NK-92 treated with Interleukin-12 subunit alpha and Interleukin-12 subunit beta, amount 100 ng/mL, for 24 hours (cell line): ENCODE results near the gene DAPK1.

Experiments
- DNase-seq: peaks from one replicate; lab custom pipeline; 2025; lab: John Stamatoyannopoulos, UW

DAPK1 gene

DNA sequence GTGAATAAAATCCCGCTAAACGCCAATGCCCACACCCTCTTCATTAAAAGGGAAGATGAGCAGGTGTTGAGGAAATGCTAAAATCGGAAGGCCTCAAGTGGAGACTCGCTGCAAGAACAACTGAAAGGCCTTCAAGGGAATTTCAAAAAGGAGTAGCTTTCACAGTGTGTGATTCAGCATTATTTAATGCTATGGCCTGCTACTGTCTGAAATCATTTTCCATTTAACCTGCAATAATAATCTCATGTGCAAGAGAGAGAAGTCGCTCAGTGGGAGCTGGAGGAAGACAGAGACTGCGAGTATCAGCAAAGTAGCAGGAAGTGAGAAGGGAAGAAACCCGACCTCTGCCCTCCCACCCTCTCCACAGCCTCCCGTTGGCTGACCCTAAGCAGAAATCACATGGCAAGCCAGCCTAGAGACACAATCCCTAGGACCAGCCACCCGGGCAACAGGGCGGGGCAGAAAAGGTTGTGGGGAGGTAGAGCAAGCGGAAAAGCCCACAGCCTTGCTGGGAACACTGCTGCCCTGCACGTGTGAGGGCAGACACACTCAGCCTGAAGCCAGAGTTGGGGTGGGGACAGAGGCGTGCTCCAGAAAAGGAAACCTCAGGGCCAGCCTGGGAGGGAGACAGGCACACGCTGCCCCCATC is 188.3 kb downstream of the DAPK1 start:
- DNase-seq: no peak

DNA sequence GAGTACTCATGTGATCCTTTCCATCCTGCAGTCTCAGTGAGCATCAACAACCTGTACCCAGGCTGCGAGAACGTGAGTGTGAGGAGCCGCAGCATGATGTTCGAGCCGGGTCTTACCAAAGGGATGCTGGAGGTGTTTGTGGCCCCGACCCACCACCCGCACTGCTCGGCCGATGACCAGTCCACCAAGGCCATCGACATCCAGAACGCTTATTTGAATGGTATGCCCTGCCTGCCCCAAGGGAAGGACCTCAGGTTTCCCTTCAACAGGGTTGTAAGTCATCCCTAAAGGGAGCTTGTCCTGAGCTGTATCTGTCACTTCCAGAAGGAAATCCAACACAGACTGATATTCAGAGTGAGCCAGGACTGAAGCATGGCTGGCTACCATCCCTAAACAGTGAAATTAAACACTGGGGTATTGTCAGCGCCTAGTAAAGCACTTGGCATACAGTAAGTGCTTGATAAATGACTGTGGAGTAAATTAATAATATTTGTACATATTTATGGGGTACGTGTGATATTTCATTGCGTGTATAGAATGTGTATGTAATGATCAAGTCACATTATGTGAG is 188.9 kb downstream of the DAPK1 start:
- no peak for DNase-seq

DNA sequence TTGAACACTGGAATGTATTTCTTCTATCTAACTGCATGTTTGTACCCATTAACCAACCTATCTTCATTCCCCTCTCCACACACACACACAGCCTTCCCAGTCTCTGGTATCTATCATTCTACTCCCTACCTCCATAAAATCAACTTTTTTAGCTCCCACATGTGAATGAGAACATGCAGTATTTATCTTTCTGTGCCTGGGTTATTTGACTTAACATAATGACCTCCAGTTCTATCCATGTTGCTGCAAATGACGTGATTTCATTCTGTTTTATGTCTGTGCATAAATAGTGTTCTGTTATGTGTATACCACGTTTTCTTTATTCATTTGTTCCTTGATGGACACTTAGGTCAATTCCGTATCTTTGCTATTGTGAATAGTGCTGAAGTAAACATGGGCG is 189.5 kb downstream of the DAPK1 start:
- no peak for DNase-seq

DNA sequence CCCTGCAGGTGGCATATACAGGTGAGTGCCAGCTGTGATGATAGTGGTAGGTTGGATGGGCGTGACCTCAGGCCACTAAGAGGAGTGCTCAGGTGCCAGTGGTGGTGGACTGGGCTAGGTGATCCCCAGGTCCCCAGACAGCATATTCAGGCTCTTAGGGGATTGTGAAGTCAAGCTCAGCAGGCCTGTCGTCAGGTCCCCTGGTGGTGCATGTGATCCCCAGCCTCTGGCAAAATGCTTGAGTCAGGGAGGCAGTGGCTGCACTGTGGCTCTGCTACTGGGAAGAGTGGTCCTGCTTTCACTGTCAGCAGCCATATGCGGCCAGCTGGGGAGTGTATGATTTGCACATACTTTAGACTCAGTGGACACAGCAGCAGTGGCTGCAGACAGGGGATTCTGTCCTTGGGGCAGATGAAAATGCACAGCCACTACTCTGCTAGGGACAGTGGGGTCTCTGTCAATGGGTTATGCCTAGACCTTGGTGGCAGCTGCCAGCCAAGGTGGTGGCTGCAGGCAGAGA is 196.6 kb downstream of the DAPK1 start:
- no peak for DNase-seq

DNA sequence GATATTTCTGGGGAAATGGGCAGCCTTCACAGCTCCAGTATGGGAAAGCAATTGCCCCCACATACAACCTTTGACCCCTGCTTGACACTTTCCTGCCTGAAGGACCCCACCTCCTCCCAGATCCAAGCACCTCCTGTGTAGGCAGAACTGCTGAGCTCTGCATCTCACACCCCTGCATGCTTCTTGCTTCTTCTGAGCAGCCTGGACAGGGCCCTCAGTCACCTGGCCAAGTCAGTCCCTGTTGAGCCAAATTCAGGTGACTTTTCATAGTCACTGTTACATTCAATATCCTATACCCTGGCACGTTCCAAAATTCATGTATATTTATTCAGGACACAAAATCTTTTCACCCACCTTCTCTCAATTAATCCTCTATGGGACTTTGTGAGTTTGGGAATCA is 197.9 kb downstream of the DAPK1 start:
- no peak for DNase-seq

DNA sequence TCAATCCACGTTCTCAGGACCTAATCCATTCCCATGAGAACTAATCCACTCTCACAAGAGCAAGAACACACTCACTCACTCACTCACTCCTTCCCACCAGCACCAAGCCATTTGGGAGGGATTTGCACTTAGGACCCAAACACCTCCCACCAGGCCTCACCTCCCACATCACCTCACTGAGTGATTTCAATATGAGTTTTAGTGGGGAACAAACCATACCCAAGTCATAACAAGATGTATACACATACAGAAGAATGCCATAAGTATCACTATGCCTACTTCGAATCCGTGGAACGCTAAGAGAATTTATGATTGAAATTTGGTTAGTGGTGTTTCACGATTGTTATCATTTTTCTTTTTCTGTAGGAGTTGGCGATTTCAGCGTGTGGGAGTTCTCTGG is 199.0 kb downstream of the DAPK1 start:
- no peak for DNase-seq

DNA sequence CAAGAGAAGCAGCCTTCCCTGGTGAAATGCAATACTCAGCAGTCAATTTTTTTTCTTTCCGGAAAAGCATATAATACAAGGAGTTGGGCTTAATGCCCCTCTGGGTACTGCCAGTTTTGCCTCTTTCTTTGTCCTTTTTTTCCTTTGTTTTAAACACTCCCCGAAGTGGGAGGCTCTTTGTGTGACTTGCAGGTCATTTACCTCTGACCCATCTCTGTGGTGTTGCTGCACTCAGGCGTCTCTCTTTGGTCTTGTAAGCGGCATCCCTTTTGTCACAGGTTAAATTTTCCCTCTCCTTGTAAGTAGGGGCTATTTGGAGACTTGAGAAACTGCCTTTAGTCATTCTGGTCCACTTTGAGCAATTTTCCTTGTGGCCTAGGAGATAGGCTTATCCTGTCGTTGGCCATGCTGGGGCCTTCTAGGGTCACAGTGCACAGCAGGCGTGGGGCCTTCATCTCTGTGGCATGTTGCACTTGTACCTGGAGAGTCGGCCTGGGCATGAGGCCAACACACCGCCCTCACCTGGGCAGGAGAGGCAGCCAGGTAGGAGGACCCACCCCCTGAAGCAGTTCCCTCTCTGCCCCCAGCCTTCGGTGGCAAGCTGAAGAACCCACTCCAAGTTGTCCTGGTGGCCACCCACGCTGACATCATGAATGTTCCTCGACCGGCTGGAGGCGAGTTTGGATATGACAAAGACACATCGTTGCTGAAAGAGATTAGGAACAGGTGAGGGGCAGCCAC is 200.6 kb downstream of the DAPK1 start:
- no peak for DNase-seq

DNA sequence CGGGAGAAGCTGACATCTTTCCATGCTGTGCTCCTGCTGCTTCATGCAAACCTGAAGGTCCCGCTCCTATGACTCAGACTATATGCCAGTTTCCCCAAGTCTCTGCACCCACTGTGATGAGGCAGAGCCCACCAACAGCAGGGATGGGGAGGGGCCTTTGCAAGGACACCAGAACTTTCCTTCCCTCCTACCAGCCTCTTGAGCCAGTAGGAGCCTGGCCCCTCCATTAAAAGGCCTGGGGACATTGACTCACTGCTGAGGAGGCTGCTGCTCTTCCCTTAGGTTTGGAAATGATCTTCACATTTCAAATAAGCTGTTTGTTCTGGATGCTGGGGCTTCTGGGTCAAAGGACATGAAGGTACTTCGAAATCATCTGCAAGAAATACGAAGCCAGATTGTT is 202.2 kb downstream of the DAPK1 start:
- DNase-seq: no peak

DNA sequence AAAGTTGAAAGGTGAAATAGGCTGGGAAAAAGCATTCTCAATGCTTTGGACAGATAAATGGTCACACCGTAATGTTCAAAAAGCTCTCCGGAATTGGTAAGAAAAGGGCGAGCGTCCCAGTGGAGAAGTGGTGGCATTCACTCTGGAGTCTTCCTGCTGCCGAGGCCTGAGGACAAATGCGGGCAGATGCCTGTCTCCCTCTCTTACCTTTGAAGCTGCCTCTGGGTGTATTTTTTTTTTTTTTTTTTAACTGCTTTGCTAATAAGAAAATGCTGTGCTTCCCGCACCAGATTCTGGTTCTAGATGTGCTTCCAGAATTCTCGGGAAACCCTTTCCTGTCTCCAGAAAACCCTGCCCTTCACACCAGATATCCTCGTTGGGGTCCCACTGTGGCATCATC is 203.8 kb downstream of the DAPK1 start:
- no peak for DNase-seq

DNA sequence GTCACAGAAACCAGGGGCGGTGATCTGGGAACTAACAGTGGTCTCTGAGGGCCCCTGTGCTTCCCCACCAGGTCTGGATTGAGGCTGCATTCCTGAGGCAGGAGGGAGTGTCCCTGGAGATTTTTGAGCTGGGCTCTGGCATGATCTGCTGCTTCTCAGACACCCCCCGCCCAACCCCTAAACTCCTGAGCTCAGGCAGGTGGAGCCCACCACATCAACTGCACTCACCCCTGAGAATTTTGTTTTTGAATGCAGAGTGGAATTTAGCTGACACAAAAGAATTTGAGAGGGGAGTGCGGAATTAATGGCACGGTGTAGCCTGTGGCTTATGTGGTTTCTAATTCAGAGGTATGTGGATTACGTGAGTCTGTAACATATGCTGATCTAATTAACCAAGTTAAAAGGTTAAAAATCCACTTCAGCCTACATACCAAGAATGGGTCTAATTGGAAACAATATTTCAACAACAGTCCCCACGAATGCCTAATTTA is 204.3 kb downstream of the DAPK1 start:
- no peak for DNase-seq

DNA sequence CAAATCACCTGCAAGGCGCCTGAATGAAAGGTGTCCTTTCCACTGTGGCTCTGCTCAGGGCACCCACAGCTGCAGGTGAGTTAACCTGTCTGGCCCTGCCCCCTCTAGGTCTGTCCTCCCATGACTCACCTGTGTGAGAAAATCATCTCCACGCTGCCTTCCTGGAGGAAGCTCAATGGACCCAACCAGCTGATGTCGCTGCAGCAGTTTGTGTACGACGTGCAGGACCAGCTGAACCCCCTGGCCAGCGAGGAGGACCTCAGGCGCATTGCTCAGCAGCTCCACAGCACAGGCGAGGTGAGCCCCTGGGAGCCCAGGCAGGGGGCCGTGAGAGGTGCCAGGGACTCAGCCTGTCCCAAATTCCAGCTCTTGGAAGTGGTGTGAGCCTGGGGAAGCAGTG is 205.3 kb downstream of the DAPK1 start:
- no peak for DNase-seq

DNA sequence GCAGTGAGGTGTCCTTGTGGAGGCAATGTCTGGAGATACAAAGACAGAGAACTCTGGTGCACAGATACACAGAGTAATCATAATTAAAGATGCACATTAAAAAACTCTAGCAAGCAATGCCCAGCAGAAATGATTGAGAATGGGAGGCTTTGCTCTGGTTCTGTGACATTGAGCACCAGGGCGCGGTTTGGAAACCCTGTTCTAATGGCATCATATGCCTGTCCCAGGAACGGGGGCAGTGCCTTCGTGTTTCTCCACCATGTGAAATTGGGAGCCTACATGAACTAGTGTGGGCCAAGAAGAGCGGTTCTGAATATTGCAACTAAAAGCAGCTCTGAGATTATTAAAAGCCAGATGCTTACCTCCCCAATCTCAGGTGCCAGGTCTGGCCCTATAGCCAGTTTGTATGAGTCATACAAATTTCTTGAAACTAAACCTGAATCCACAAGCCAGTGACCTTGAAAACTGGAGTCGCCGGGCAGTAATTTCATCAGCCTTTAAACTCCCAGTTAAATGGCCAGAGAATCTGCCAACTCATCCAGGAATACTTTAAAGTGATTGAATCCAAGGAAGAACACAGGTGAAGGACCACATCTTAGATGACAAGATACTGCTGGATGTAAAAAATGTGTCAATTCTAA is 206.1 kb downstream of the DAPK1 start:
- no peak for DNase-seq

DNA sequence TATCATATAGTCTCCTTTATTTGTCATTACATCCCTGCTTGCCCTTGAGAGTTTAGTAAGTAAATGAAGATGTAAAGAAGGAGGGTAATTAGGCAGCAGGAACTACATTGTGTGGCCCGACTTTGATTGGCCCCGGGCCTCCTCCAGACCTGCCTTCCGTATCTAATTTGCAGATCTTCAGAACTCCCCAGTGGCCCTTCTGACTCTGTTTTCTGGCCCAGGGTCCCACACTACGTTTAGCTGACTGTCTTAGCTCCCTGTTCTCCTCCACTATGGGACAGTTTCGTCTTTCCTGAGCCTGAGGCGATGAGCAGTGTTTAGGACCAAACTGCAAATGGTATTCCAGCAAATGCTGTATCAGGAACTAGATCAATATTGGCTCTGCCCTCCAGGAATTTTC is 206.7 kb downstream of the DAPK1 start:
- no peak for DNase-seq

DNA sequence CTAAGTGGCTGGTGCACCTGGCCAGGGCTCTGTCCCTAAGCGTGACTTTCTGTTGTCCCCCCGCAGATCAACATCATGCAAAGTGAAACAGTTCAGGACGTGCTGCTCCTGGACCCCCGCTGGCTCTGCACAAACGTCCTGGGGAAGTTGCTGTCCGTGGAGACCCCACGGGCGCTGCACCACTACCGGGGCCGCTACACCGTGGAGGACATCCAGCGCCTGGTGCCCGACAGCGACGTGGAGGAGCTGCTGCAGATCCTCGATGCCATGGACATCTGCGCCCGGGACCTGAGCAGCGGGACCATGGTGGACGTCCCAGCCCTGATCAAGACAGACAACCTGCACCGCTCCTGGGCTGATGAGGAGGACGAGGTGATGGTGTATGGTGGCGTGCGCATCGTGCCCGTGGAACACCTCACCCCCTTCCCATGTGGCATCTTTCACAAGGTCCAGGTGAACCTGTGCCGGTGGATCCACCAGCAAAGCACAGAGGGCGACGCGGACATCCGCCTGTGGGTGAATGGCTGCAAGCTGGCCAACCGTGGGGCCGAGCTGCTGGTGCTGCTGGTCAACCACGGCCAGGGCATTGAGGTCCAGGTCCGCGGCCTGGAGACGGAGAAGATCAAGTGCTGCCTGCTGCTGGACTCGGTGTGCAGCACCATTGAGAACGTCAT is 208.5 kb downstream of the DAPK1 start:
- DNase-seq: no peak

DNA sequence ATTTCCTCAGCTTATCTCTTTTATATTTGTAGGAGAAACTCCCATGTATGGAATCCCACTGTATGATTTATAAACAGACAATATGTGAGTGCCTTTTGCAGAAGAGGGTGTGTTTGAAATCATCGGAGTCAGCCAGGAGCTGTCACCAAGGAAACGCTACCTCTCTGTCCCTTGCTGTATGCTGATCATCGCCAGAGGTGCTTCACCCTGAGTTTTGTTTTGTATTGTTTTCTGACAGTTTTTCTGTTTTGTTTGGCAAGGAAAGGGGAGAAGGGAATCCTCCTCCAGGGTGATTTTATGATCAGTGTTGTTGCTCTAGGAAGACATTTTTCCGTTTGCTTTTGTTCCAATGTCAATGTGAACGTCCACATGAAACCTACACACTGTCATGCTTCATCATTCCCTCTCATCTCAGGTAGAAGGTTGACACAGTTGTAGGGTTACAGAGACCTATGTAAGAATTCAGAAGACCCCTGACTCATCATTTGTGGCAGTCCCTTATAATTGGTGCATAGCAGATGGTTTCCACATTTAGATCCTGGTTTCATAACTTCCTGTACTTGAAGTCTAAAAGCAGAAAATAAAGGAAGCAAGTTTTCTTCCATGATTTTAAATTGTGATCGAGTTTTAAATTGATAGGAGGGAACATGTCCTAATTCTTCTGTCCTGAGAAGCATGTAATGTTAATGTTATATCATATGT is 210.3 kb downstream of the DAPK1 start:
- DNase-seq: no peak

DNA sequence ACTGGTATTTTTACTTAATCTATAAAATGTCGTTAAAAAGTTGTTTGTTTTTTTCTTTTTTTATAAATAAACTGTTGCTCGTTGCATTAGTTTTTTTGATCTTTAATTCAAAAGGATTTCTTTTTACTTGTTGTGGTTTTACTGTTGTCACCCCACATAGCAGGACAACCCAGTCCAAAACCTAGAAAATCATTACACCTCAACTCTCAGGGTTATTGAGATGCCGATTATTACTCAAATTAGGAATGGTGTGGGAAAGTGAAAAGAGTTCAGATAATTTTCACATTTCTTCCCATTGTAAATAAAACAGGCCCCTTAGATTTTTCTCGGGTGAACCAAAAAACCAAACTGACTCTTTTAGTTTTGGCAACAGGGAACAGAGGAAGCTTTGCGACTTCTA is 210.9 kb downstream of the DAPK1 start:
- DNase-seq: no peak

DNA sequence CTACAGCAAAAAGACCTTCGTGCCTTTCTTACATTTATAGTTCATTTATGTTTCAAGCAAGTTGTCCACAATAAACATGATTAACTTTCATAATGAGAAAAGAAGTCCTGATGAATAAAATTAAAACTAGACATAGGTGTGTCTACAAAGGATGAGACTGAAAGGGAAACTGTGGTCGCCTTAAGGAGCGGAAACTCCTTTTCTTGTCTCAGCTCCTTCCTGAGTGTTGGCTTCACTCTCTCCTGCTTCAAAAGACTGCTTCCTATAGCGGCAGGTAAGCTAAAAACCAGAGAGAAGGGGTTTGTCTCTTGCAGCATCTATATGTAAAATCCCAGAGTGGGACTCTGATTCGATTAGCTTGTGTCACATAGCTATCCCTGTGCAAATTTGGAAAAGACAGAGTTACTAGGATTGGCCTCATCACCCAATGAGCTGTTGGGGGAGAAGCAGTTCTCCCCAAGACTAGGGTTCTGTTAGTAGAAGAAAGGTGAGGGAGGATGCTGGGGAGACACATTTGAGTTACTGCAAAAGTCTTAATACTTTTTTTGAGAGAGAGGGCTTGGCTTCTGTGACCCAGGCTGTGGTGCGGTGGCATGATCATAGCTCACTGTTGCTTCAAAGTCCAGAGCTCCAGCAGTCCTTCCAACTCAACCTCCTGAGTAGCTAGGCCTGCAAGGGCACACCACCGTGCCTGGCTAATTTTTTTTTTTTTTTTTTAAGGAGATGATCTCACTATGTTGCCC is 211.5 kb downstream of the DAPK1 start:
- DNase-seq: no peak

DNA sequence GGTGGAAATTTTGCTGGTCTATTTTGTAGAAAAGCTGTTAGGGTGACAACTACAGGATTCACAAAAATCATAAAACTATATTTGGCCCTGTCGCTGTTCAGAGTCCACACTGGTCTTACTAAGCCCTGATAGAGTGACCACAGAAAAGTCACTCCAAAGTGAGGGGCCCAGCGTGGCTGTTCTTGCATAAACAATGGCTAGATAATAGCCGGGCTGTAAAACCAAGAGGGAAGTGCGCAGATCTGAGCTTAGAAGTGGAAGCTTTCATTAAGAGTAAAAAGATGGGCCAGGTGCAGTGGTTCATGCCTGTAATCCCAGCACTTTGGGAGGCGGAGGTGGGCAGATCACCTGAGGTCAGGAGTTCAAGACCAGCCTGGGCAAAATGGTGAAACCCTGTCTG is 212.8 kb downstream of the DAPK1 start:
- DNase-seq: no peak

DNA sequence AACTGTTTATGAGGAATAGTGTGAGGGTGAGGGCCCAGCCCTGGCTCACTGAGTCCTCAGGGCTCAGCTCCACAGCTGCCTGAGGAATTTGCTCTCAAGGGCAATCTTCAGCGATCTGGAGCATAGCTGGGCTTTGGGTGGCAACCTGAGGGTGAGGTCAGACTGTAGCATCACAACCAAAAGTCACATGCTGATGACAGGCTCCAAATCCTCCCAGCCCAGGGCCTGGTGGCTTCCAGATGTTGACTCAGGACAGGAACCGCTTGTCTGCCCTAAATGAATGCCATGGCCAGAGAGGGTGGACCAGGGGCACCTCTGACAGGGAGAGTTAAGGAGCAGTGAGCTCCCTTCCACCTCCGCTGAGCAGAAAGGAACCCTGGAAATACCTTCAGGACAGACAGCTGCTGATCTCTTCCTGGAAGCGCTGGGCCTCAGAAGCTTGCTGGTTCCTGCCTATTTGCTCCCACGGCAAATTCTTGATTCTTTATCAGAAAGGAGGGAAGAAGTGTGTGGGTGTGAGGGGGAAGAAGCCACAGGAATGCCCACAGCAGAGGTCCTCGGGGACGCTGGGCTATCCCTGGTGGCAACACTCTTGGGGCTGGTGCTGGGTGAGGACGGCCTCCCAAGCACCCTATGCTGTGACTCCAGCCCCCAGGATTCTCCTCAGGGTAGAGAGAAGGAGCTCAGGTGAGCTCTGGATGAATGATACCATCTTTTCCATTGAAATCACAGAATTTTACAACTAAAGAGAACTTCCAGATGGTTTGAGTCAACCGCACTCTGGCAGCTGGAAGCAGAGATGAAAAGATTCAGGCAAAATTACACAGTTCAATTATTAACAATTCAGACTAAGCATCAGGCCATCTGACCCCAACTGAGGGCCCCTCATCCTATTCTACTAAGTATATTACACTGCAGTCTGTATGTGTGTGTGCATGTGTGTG is 214.5 kb downstream of the DAPK1 start:
- DNase-seq: no peak

DNA sequence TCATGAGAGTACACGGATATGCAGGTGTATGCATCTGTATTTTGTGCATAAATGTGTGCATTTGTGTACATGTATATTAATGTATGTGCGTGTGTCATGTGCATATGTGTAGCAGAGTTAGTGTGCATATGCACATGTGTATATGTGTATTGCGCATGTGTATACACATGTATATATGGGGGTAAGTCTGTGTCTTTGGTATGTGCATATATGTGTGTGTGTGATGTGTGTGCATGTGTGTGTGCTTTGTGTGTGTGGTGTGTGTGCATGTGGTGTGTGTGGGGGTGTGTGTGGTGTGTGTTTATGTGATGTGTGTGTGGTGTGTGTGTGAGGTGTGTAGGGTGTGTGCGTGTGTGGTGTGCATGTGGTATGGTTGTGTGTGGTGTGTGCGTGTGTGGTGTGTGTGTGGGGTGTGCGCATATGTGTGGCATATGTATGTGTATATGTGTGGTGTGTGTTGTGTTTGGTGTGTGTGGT is 215.2 kb downstream of the DAPK1 start:
- DNase-seq: no peak
